Stomach (tissue), 4 donors: Measurements from ENCODE around the gene ILF3.

Source experiments
- CTCF ChIP-seq, 7 experiments: fragments of 450-650 bp in 4 of 7; fragments of 200-600 bp in 3 of 7; sonication (generic) in 3 of 7; IDR thresholded peaks; one replicate each; pipeline ENCODE4 v1.5.1; 2016 to 2019; ENCODE audit warnings: antibody characterized with exemption in 7 of 7, control low read depth in 2 of 7, mild to moderate bottlenecking in 1 of 7
- EP300 ChIP-seq: sonication (generic); formaldehyde crosslinking; IDR thresholded peaks from one replicate; pipeline ENCODE4 v1.6.1; 2017; ENCODE audit warnings: antibody characterized with exemption

GRCh38 chr19:10686661-10687517 is 32.7 kb downstream of the ILF3 start:
- TF ChIP-seq EP300 (no peak), CTCF (IDR thresholded peaks at IDR 0.05) (no peak)
